Naive B cell (primary cell): ENCODE data around the gene RASA3. TPM values are rescaled to one million over a fixed set of nuclear protein-coding genes. Genes with fewer than 3 reads are reported as not detected.

Experiments
- ATAC-seq, 2 donors: fragments of 150-1000 bp; cut with Tn5 transposase; 2 replicates each; pipeline ENCODE4 v1.10.0; 2021; ENCODE audit warnings: low read depth in 2 of 2, mild to moderate bottlenecking in 2 of 2, moderate library complexity in 2 of 2
- DNase-seq: peaks from one replicate; pipeline ENCODE4 v3.0.0; 2022
- H3K27ac Mint-ChIP-seq, 6 donors: one replicate each; pipeline ENCODE4 v1.8.0; 2020 to 2022; ENCODE audit warnings: mild to moderate bottlenecking in 6 of 6, mixed read lengths in 6 of 6, moderate library complexity in 5 of 6, inconsistent platforms in 2 of 6
- H3K27me3 Mint-ChIP-seq, 3 donors: one replicate each; pipeline ENCODE4 v1.8.0; 2021 to 2022; ENCODE audit warnings: mixed read lengths in 3 of 3, mild to moderate bottlenecking in 1 of 3
- H3K36me3 Mint-ChIP-seq, 2 donors: one replicate each; pipeline ENCODE4 v1.8.0; 2020 to 2022; ENCODE audit warnings: mixed read lengths in 2 of 2, inconsistent platforms in 1 of 2, mild to moderate bottlenecking in 1 of 2
- H3K4me1 Mint-ChIP-seq, 3 donors: one replicate each; pipeline ENCODE4 v1.8.0; 2020 to 2022; ENCODE audit warnings: mixed read lengths in 3 of 3, inconsistent platforms in 1 of 3, mild to moderate bottlenecking in 1 of 3, moderate library complexity in 1 of 3
- H3K4me3 Mint-ChIP-seq, 8 donors: one replicate each; pipeline ENCODE4 v1.8.0; 2020 to 2022; ENCODE audit warnings: mild to moderate bottlenecking in 8 of 8, mixed read lengths in 8 of 8, moderate library complexity in 8 of 8, inconsistent platforms in 2 of 8
- H3K9me3 Mint-ChIP-seq, 7 donors: one replicate each; pipeline ENCODE4 v1.8.0; 2020 to 2022; ENCODE audit warnings: mixed read lengths in 7 of 7, mild to moderate bottlenecking in 5 of 7, inconsistent platforms in 2 of 7, moderate library complexity in 1 of 7
- polyA plus RNA-seq, 6 donors: library from polyadenylated mRNA; unstranded; fragments of 300-500 nt; fragmentation: Illumina TruSeq; gene quantifications; one replicate each; pipeline ENCODE4 v1.2.3, GENCODE V29; 2021; ENCODE audit warnings: low read depth in 6 of 6

The RASA3 gene
- polyA plus RNA-seq, 6 donors from 2014 or later: 17.1 to 41.9 (median 28.8) TPM

GRCh38 chr13:113945857-113946408 lies 186.5 kb downstream of the RASA3 start:
- H3K9me3 Mint-ChIP-seq: no peaks in the 10 kb centered on the region

GRCh38 chr13:113943821-113944565 lies 188.4 kb downstream of the RASA3 start:
- no peaks in the 10 kb centered on the region for H3K9me3 Mint-ChIP-seq

More at GRCh38 chr13:113945857-113946408, 186.5 kb downstream of the RASA3 start:
- no peak overlapping the region for H3K4me3 Mint-ChIP-seq
- H3K27me3 Mint-ChIP-seq: peaks cover 0 to 8% (median 0%) of the 10 kb centered on the region in 3 donors
- no peak overlapping the region for H3K27ac Mint-ChIP-seq
- no peaks in the 10 kb centered on the region for H3K36me3 Mint-ChIP-seq
- peaks cover 6 to 8% (median 8%) of the 10 kb centered on the region in 3 donors for H3K4me1 Mint-ChIP-seq
- no peak for DNase-seq
- no peak for ATAC-seq

GRCh38 chr13:113942591-113943103 lies 189.8 kb downstream of the RASA3 start:
- Mint-ChIP-seq H3K4me1 (peaks cover 0 to 6% (median 0%) of the 10 kb centered on the region in 3 donors), H3K4me3 (no peak overlapping the region), H3K27me3 (peaks cover 9 to 19% (median 11%) of the 10 kb centered on the region in 3 donors), H3K36me3 (no peaks in the 10 kb centered on the region), H3K27ac (peak overlapping the region in 1 of 6 donors; percentile 21), H3K9me3 (no peaks in the 10 kb centered on the region)
- ATAC-seq: no peak
- no peak for DNase-seq

More at GRCh38 chr13:113943821-113944565, 188.4 kb downstream of the RASA3 start:
- Mint-ChIP-seq H3K27me3 (peaks cover 0 to 11% (median 1%) of the 10 kb centered on the region in 3 donors), H3K4me3 (no peak overlapping the region), H3K4me1 (peaks cover 6 to 8% (median 6%) of the 10 kb centered on the region in 3 donors), H3K36me3 (no peaks in the 10 kb centered on the region), H3K27ac (peak overlapping the region in 1 of 6 donors; percentile 38)
- ATAC-seq (no peak), DNase-seq (no peak)

- Mint-ChIP-seq H3K4me1 (peaks cover 0 to 6% (median 0%) of the 10 kb centered on the region in 3 donors), H3K9me3 (no peaks in the 10 kb centered on the region), H3K4me3 (no peak overlapping the region), H3K27ac (peak overlapping the region in 1 of 6 donors; percentile 82), H3K27me3 (peaks cover 15 to 24% (median 20%) of the 10 kb centered on the region in 3 donors), H3K36me3 (no peaks in the 10 kb centered on the region)
- DNase-seq (no peak), ATAC-seq (no peak)
Observed at GRCh38 chr13:113941571-113942191, 190.7 kb downstream of the RASA3 start.

GRCh38 chr13:113939944-113940297 lies 192.5 kb downstream of the RASA3 start:
- Mint-ChIP-seq H3K27me3 (peaks cover 15 to 34% (median 26%) of the 10 kb centered on the region in 3 donors), H3K9me3 (no peaks in the 10 kb centered on the region), H3K4me1 (no peaks in the 10 kb centered on the region), H3K36me3 (no peaks in the 10 kb centered on the region), H3K27ac (no peak overlapping the region), H3K4me3 (no peak overlapping the region)
- DNase-seq: no peak
- no peak for ATAC-seq

GRCh38 chr13:113939129-113939943 lies 193.1 kb downstream of the RASA3 start:
- Mint-ChIP-seq H3K4me3 (peak overlapping the region in 1 of 8 donors; percentile 29), H3K9me3 (no peaks in the 10 kb centered on the region)

GRCh38 chr13:113938716-113939115 lies 193.7 kb downstream of the RASA3 start:
- DNase-seq: no peak
- Mint-ChIP-seq H3K27ac (peak overlapping the region in 1 of 6 donors; percentile 59), H3K4me3 (peak overlapping the region in 1 of 8 donors; percentile 29)

More at GRCh38 chr13:113939129-113939943, 193.1 kb downstream of the RASA3 start:
- DNase-seq (no peak), ATAC-seq (no peak)
- Mint-ChIP-seq H3K27me3 (peaks cover 15 to 34% (median 28%) of the 10 kb centered on the region in 3 donors), H3K27ac (peak overlapping the region in 1 of 6 donors; percentile 59), H3K36me3 (no peaks in the 10 kb centered on the region), H3K4me1 (no peaks in the 10 kb centered on the region)

GRCh38 chr13:113938246-113938645 lies 194.2 kb downstream of the RASA3 start:
- Mint-ChIP-seq H3K36me3 (no peaks in the 10 kb centered on the region), H3K27me3 (peaks cover 15 to 40% (median 33%) of the 10 kb centered on the region in 3 donors), H3K27ac (no peak overlapping the region), H3K9me3 (no peaks in the 10 kb centered on the region), H3K4me3 (no peak overlapping the region), H3K4me1 (no peaks in the 10 kb centered on the region)
- no peak for DNase-seq
- ATAC-seq: no peak

More at GRCh38 chr13:113938716-113939115, 193.7 kb downstream of the RASA3 start:
- no peaks in the 10 kb centered on the region for H3K36me3 Mint-ChIP-seq
- H3K27me3 Mint-ChIP-seq: peaks cover 15 to 40% (median 33%) of the 10 kb centered on the region in 3 donors
- no peaks in the 10 kb centered on the region for H3K9me3 Mint-ChIP-seq
- ATAC-seq: no peak
- H3K4me1 Mint-ChIP-seq: no peaks in the 10 kb centered on the region

GRCh38 chr13:113937527-113938180 lies 194.8 kb downstream of the RASA3 start:
- peak overlapping the region in 1 of 6 donors; percentile 33 for H3K27ac Mint-ChIP-seq
- DNase-seq: no peak
- no peaks in the 10 kb centered on the region for H3K4me1 Mint-ChIP-seq
- peaks cover 15 to 40% (median 34%) of the 10 kb centered on the region in 3 donors for H3K27me3 Mint-ChIP-seq
- no peak for ATAC-seq
- H3K9me3 Mint-ChIP-seq: no peaks in the 10 kb centered on the region
- H3K4me3 Mint-ChIP-seq: no peak overlapping the region
- H3K36me3 Mint-ChIP-seq: no peaks in the 10 kb centered on the region

GRCh38 chr13:113937073-113937472 lies 195.3 kb downstream of the RASA3 start:
- Mint-ChIP-seq H3K36me3 (no peaks in the 10 kb centered on the region), H3K9me3 (no peaks in the 10 kb centered on the region), H3K27ac (no peak overlapping the region), H3K27me3 (peaks cover 15 to 40% (median 36%) of the 10 kb centered on the region in 3 donors), H3K4me3 (no peak overlapping the region), H3K4me1 (no peaks in the 10 kb centered on the region)
- DNase-seq (no peak), ATAC-seq (no peak)

GRCh38 chr13:113936166-113936965 lies 196.1 kb downstream of the RASA3 start:
- H3K27ac Mint-ChIP-seq: no peak overlapping the region
- no peaks in the 10 kb centered on the region for H3K36me3 Mint-ChIP-seq
- no peak overlapping the region for H3K4me3 Mint-ChIP-seq
- DNase-seq (no peak), ATAC-seq (no peak)
- peaks cover 22 to 43% (median 32%) of the 10 kb centered on the region in 3 donors for H3K27me3 Mint-ChIP-seq
- no peaks in the 10 kb centered on the region for H3K9me3 Mint-ChIP-seq
- no peaks in the 10 kb centered on the region for H3K4me1 Mint-ChIP-seq
